ENCODE data around the gene DIPK1A.

DIPK1A gene

GRCh38 chr1:92834617-92835016 is 126.6 kb downstream of the DIPK1A start:
- DNase-seq, result no peak

GRCh38 chr1:92833840-92834239 is 127.4 kb downstream of the DIPK1A start:
- no peak for DNase-seq

- DNase-seq, result peak; percentile 57
Observed at GRCh38 chr1:92832537-92833114, 128.6 kb downstream of the DIPK1A start.

- DNase-seq, result peak; percentile 99
Observed at GRCh38 chr1:92831762-92832536, 129.3 kb downstream of the DIPK1A start, which contains the start of gene RPL5. Gene RPL5, plus strand, starts transcription at chr1:92832040. Its CDS starts 75 bp downstream, at chr1:92832115.

- peak; percentile 65 for DNase-seq
Observed at GRCh38 chr1:92831368-92831761, 129.9 kb downstream of the DIPK1A start.

GRCh38 chr1:92826792-92827191 is 134.5 kb downstream of the DIPK1A start:
- no peak for DNase-seq

- no peak for DNase-seq
Observed at GRCh38 chr1:92822879-92823278, 138.4 kb downstream of the DIPK1A start.

GRCh38 chr1:92820551-92820950 is 140.7 kb downstream of the DIPK1A start:
- no peak for DNase-seq

- DNase-seq, result no peak
Observed at GRCh38 chr1:92820024-92820423, 141.2 kb downstream of the DIPK1A start.

GRCh38 chr1:92817986-92818764 is 143.1 kb downstream of the DIPK1A start:
- DNase-seq, result peak; percentile 57

GRCh38 chr1:92817137-92817697 is 144.0 kb downstream of the DIPK1A start:
- no peak for DNase-seq

GRCh38 chr1:92816732-92817131 is 144.5 kb downstream of the DIPK1A start:
- DNase-seq, result no peak

GRCh38 chr1:92808381-92808780 is 152.9 kb downstream of the DIPK1A start:
- no peak for DNase-seq

GRCh38 chr1:92805216-92805615 is 156.0 kb downstream of the DIPK1A start:
- no peak for DNase-seq

GRCh38 chr1:92804721-92805201 is 156.5 kb downstream of the DIPK1A start:
- DNase-seq, result peak; percentile 18

GRCh38 chr1:92803140-92803887 is 157.9 kb downstream of the DIPK1A start:
- DNase-seq, result no peak

GRCh38 chr1:92797961-92798360 is 163.3 kb downstream of the DIPK1A start:
- DNase-seq, result no peak

- DNase-seq, result no peak
Observed at GRCh38 chr1:92797297-92797696, 164.0 kb downstream of the DIPK1A start.

GRCh38 chr1:92795166-92795565 is 166.1 kb downstream of the DIPK1A start:
- no peak for DNase-seq

GRCh38 chr1:92792340-92792782 is 168.9 kb downstream of the DIPK1A start:
- peak; percentile 33 for DNase-seq

Measured in NCI-H82 (cell line).